Stomach (tissue), 9 donors: ENCODE measurements around the gene PRKCD. TPM values are rescaled to one million over a fixed set of nuclear protein-coding genes. Genes with fewer than 3 reads are reported as not detected.

Experiments
- DNase-seq, 2 donors: peaks; one replicate each; pipeline versions ENCODE4 v3.0.0 to v3.0.0-alpha.2; 2013 to 2019
- H3K27ac ChIP-seq, 5 donors: fragments of 200-600 bp in 4 of 5; sonication (generic) in 4 of 5; one replicate each; pipeline ENCODE4 v1.5.1; 2013 to 2019; ENCODE audit warnings: mild to moderate bottlenecking in 1 of 5, moderate library complexity in 1 of 5
- H3K27me3 ChIP-seq, 3 donors: fragments of 200-600 bp; sonication (generic); one replicate each; pipeline ENCODE4 v1.5.1; 2017 to 2019; ENCODE audit warnings: mixed run types in 1 of 3
- H3K36me3 ChIP-seq, 4 donors: fragments of 200-600 bp; sonication (generic); 1 replicate in 3 of 4; 2 replicates in 1 of 4; pipeline ENCODE4 v1.5.1; 2016 to 2019
- H3K4me1 ChIP-seq, 4 donors: fragments of 200-600 bp; sonication (generic); one replicate each; pipeline ENCODE4 v1.5.1; 2016 to 2019
- H3K4me3 ChIP-seq, 4 donors: fragments of 200-600 bp; sonication (generic) in 3 of 4; one replicate each; pipeline ENCODE4 v1.5.1; 2016 to 2019; ENCODE audit warnings: mild to moderate bottlenecking in 1 of 4
- H3K9me3 ChIP-seq, 4 donors: fragments of 200-600 bp; sonication (generic); one replicate each; pipeline ENCODE4 v1.5.1; 2016 to 2019
- CTCF ChIP-seq, 7 experiments: fragments of 450-650 bp in 4 of 7; fragments of 200-600 bp in 3 of 7; sonication (generic) in 3 of 7; IDR thresholded peaks; one replicate each; pipeline ENCODE4 v1.5.1; 2016 to 2019; ENCODE audit warnings: antibody characterized with exemption in 7 of 7, control low read depth in 2 of 7, mild to moderate bottlenecking in 1 of 7
- EP300 ChIP-seq: sonication (generic); formaldehyde crosslinking; IDR thresholded peaks from one replicate; pipeline ENCODE4 v1.6.1; 2017; ENCODE audit warnings: antibody characterized with exemption
- POLR2A ChIP-seq, 4 donors: fragments of 450-650 bp; IDR thresholded peaks; one replicate each; pipeline ENCODE4 v1.6.1; 2016; ENCODE audit warnings: antibody characterized with exemption in 4 of 4, control low read depth in 2 of 4, mild to moderate bottlenecking in 1 of 4, moderate library complexity in 1 of 4
- POLR2AphosphoS5 ChIP-seq, 3 donors: sonication (generic); formaldehyde crosslinking; IDR thresholded peaks; one replicate each; pipeline ENCODE4 v1.6.1; 2016; ENCODE audit warnings: antibody characterized with exemption in 3 of 3
- WGBS, 5 donors: extraction: QIAGEN DNeasy Blood & Tissue Kit in 3 of 5; methylation state at CpG; one replicate each; pipeline versions ENCODE4 v1.1.5 to v1.1.7; 2013 to 2018; 5-methylcytosine and 5-hydroxymethylcytosine counted together
- intact Hi-C: fragments of 100-400 bp; cut with DNase I; formaldehyde crosslinking; loops from one replicate; pipeline ENCODE4 v1.15.1; 2023; ENCODE audit warnings: low total_unique reads
- polyA plus RNA-seq, 3 donors: library from polyadenylated mRNA; stranded (reverse); fragments of 200-250 nt; gene quantifications; one replicate each; pipeline ENCODE4 v1.2.3, GENCODE V29; 2013
- total RNA-seq, 5 donors: library from RNA; depleted of rRNA; stranded (reverse); fragments of >200 nt; gene quantifications; one replicate each; pipeline versions ENCODE4 v1.1.0 to v1.2.3, GENCODE V29; 2014 to 2016
- donor health status: healthy with polysubstance abuse.
- donor health status: Bipolar disorder and iron deficiency.
- donor health status: healthy.

Gene PRKCD
- total and polyA plus RNA-seq, 8 donors: 15.6 to 117 (median 37.2) TPM

DNA sequence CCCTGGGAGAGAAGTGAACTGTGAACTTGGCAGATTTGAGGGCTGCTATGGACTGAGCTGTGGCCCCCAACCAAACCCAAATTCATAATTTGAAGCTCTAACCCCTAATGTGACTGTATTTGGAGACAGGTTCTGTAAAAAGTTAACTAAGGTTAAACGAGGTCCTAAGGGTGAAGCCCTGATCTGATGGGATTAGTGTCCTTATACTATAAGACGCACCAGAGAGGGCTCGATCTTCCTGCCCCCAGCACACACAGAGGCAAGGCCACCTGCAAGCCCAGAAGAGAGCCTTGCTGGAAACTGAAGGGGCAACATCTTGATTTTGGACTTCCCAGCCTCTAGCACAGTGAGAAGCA lies 60.8 kb downstream of the PRKCD start:
- DNase-seq: no peak
- H3K36me3 ChIP-seq: peaks cover 34 to 48% (median 44%) of the 10 kb centered on the region in 4 donors
- 81 to 93% (median 88%) methylated on average over 2 to 3 of the region's 3 CpGs for WGBS, 5 donors

GRCh38 chr3:53222183-53222901 lies 61.3 kb downstream of the PRKCD start:
- peaks cover 0 to 5% (median 0%) of the 10 kb centered on the region in 4 donors for H3K4me1 ChIP-seq
- no peak for TF ChIP-seq CTCF (IDR thresholded peaks at IDR 0.05)
- TF ChIP-seq POLR2A (IDR thresholded peaks at IDR 0.05): no peak
- no peak for TF ChIP-seq EP300
- TF ChIP-seq POLR2AphosphoS5 (IDR thresholded peaks at IDR 0.05): no peak

More for the DNA sequence above, 60.8 kb downstream of the PRKCD start:
- TF ChIP-seq EP300 (no peak), POLR2A (IDR thresholded peaks at IDR 0.05) (no peak), POLR2AphosphoS5 (IDR thresholded peaks at IDR 0.05) (no peak), CTCF (IDR thresholded peaks at IDR 0.05) (no peak)
- Histone ChIP-seq H3K4me3 (no peak overlapping the region), H3K4me1 (peaks cover 0 to 5% (median 0%) of the 10 kb centered on the region in 4 donors), H3K27ac (no peak overlapping the region), H3K9me3 (no peaks in the 10 kb centered on the region), H3K27me3 (no peaks in the 10 kb centered on the region)
- intact Hi-C loops: no loop called here

GRCh38 chr3:53223025-53223424 lies 62.0 kb downstream of the PRKCD start:
- no peak for DNase-seq
- no peak for TF ChIP-seq EP300
- H3K27ac ChIP-seq: no peak overlapping the region
- H3K9me3 ChIP-seq: no peaks in the 10 kb centered on the region
- H3K36me3 ChIP-seq: peaks cover 47 to 61% (median 57%) of the 10 kb centered on the region in 4 donors
- no peaks in the 10 kb centered on the region for H3K27me3 ChIP-seq
- H3K4me1 ChIP-seq: peaks cover 0 to 5% (median 0%) of the 10 kb centered on the region in 4 donors
- H3K4me3 ChIP-seq: no peak overlapping the region
- intact Hi-C loops: no loop called here
- 62 to 79% (median 76%) methylated on average over 7 of the region's 7 CpGs for WGBS, 5 donors

More at GRCh38 chr3:53222183-53222901, 61.3 kb downstream of the PRKCD start:
- no peaks in the 10 kb centered on the region for H3K27me3 ChIP-seq
- intact Hi-C loops: no loop called here
- peaks cover 40 to 54% (median 50%) of the 10 kb centered on the region in 4 donors for H3K36me3 ChIP-seq
- H3K4me3 ChIP-seq: no peak overlapping the region
- WGBS, 5 donors: 84 to 89% (median 85%) methylated on average over 12 of the region's 12 CpGs
- DNase-seq: no peak
- H3K9me3 ChIP-seq: no peaks in the 10 kb centered on the region
- H3K27ac ChIP-seq: no peak overlapping the region

DNA sequence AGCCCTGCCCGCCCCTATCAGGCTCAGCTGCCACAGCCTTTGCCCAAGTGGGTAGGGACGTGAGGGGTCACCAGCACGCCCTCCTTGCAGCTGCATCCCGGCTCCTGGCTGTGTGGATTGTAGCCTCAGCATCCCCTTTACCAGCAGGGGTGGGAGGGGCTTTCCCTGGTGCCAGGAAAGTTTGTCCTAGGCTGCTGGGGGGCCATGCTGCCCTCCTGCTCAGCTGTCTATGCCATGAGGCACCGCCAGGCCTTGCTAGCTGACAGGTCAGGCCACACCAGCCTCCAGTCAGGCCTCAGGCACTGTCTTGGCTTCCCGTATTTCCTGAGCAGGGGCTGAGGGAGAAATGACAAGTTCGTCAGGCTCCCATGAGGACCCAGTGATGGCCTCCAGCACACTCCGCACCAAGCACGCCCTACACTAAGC lies 62.5 kb downstream of the PRKCD start:
- Histone ChIP-seq H3K4me1 (peaks cover 0 to 5% (median 0%) of the 10 kb centered on the region in 4 donors), H3K9me3 (no peaks in the 10 kb centered on the region), H3K4me3 (no peak overlapping the region), H3K36me3 (peaks cover 52 to 66% (median 62%) of the 10 kb centered on the region in 4 donors), H3K27me3 (no peaks in the 10 kb centered on the region), H3K27ac (no peak overlapping the region)
- TF ChIP-seq CTCF (IDR thresholded peaks at IDR 0.05) (no peak), EP300 (no peak), POLR2A (IDR thresholded peaks at IDR 0.05) (no peak), POLR2AphosphoS5 (IDR thresholded peaks at IDR 0.05) (no peak)
- intact Hi-C loops: no loop called here
- DNase-seq: no peak
- 86 to 94% (median 89%) methylated on average over 7 to 9 of the region's 9 CpGs for WGBS, 5 donors

GRCh38 chr3:53224026-53224425 lies 63.0 kb downstream of the PRKCD start:
- Histone ChIP-seq H3K9me3 (no peaks in the 10 kb centered on the region), H3K36me3 (peaks cover 57 to 71% (median 67%) of the 10 kb centered on the region in 4 donors), H3K4me1 (peaks cover 0 to 5% (median 0%) of the 10 kb centered on the region in 4 donors), H3K4me3 (no peak overlapping the region), H3K27ac (no peak overlapping the region), H3K27me3 (no peaks in the 10 kb centered on the region)
- no peak for DNase-seq
- intact Hi-C loops: no loop called here
- TF ChIP-seq EP300 (no peak), POLR2AphosphoS5 (IDR thresholded peaks at IDR 0.05) (no peak), CTCF (IDR thresholded peaks at IDR 0.05) (no peak), POLR2A (IDR thresholded peaks at IDR 0.05) (no peak)
- WGBS, 5 donors: 84 to 100% (median 88%) methylated on average over 3 to 5 of the region's 5 CpGs
